Measurements from ENCODE around the gene KIFAP3. TPM values are rescaled to one million over a fixed set of nuclear protein-coding genes. Genes with fewer than 3 reads are reported as not detected.
"Not testable (repeated sequence)": the region's sequence is repeated elsewhere in the genome, so short reads cannot be mapped to it uniquely, and the experiment has no call there.

KIFAP3 gene
- total and polyA plus RNA-seq, 7 donors = 14.4 to 36.7 (median 28.1) TPM

DNA sequence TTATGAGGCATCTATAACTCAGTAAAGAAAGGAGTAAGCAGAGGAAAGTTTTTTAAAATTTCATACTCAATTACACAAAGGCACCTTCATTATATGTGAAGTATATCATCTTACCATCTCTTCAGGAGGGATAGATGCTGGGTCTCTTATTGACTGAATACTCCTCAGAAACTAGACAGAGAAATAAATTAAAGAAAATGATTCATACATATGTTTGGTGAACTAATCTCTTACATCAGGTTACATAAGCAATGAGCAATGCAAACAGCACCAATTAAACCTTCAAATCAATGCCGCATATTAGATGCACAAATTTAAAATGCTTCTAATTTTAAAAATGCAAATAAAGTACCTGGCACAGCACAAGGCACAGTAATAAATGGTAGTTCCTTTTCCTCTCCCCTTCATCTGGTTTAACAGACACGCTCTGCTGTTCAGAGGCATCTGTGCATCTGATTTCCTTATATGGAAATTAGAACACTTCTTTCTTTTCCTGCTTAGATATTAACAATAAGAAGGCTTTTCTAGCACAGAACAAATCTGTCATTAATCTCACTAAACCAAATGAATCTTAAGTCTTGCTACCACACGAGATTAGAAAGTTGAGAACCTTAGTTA is 200.8 kb downstream of the KIFAP3 start:
- H3K27ac ChIP-seq = peak overlapping the region in 3 of 4 donors; percentile 16 to 77 (median 54)
- intact Hi-C loops (cut with DNase I) = no loop called here
- H3K27me3 ChIP-seq = no peaks in the 10 kb centered on the region
- DNase-seq = no peak
- no peak overlapping the region for H3K4me3 ChIP-seq
- H3K4me1 ChIP-seq = peaks cover 0 to 32% (median 18%) of the 10 kb centered on the region in 4 donors
- H3K9me3 ChIP-seq = no peaks in the 10 kb centered on the region
- H3K36me3 ChIP-seq = peaks cover 5 to 87% (median 30%) of the 10 kb centered on the region in 4 donors
- TF ChIP-seq EP300 (IDR thresholded peaks at IDR 0.05) (no peak), POLR2AphosphoS5 (IDR thresholded peaks at IDR 0.05) (no peak)
- TF ChIP-seq, protein P1, sequence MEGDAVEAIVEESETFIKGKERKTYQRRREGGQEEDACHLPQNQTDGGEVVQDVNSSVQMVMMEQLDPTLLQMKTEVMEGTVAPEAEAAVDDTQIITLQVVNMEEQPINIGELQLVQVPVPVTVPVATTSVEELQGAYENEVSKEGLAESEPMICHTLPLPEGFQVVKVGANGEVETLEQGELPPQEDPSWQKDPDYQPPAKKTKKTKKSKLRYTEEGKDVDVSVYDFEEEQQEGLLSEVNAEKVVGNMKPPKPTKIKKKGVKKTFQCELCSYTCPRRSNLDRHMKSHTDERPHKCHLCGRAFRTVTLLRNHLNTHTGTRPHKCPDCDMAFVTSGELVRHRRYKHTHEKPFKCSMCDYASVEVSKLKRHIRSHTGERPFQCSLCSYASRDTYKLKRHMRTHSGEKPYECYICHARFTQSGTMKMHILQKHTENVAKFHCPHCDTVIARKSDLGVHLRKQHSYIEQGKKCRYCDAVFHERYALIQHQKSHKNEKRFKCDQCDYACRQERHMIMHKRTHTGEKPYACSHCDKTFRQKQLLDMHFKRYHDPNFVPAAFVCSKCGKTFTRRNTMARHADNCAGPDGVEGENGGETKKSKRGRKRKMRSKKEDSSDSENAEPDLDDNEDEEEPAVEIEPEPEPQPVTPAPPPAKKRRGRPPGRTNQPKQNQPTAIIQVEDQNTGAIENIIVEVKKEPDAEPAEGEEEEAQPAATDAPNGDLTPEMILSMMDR (IDR thresholded peaks at IDR 0.05) = no peak
- 65 to 90% methylated on average over 3 of the region's 3 CpGs for WGBS, 2 donors

DNA sequence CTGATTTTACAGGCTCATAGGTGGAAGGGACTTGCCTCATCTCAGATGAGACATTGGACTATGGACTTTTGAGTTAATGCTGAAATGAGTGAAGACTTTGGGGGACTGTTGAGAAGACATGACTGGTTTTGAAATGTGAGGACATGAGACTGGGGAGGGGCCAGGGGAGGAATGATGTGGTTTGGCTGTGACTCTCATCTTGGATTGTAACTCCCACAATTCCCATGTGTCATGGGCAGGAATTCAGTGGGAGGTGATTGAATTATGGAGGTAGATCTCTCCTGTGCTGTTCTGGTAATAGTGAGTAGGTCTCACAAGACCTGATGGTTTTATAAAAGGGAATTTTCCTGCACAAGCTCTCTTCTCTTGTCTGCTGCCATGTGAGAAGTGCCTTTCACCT is 201.6 kb downstream of the KIFAP3 start:
- TF ChIP-seq POLR2A (IDR thresholded peaks at IDR 0.05) (no peak), EP300 (IDR thresholded peaks at IDR 0.05) (no peak), POLR2AphosphoS5 (IDR thresholded peaks at IDR 0.05) (no peak)
- TF ChIP-seq, protein P1 (IDR thresholded peaks at IDR 0.05) = no peak
- intact Hi-C loops (cut with DNase I) = no loop called here
- H3K36me3 ChIP-seq = peaks cover 5 to 95% (median 38%) of the 10 kb centered on the region in 4 donors

DNA sequence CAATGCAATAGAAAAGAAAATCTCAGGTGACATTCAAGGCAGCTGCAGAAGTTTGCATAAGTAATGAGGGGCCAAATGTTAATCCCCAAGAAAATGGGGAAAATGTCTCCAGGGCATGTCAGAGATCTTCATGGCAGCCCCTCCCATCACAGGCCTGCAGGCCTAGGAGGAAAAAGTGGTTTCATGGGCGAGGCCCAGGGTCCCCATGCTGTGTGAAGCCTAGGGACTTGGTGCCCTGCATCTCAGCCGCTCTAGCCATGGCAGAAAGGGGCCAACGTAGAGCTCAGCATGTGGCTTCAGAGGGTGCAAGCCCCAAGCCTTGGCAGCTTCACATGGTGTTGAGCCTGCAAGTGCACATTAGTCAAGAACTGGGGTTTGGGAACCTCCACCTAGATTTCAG is 202.5 kb downstream of the KIFAP3 start:
- H3K4me3 ChIP-seq; H3K27me3 ChIP-seq; H3K27ac ChIP-seq; intact Hi-C loops (cut with DNase I); DNase-seq; H3K9me3 ChIP-seq: not testable (repeated sequence)
- Histone ChIP-seq H3K36me3 (peaks cover 5 to 97% (median 41%) of the 10 kb centered on the region in 4 donors), H3K4me1 (peaks cover 0 to 17% (median 10%) of the 10 kb centered on the region in 4 donors)
- 98 to 99% methylated on average over 3 of the region's 3 CpGs for WGBS, 2 donors

More for the DNA sequence above, 201.6 kb downstream of the KIFAP3 start:
- DNase-seq = no peak
- Histone ChIP-seq H3K9me3 (no peaks in the 10 kb centered on the region), H3K4me3 (no peak overlapping the region), H3K4me1 (peaks cover 0 to 24% (median 13%) of the 10 kb centered on the region in 4 donors), H3K27me3 (no peaks in the 10 kb centered on the region), H3K27ac (peak overlapping the region in 1 of 4 donors; percentile 77)

Small RNA genes lying within 50 kb of the gene (small RNA-seq; reads per million reads assigned to genes)
- gene MRPS10P1 = 0 reads per million in 3 donors

Other genes starting within 250 kb of the KIFAP3 start
- 10 to 100 TPM in 3 of 4 donors, 1 to 10 TPM in 1; 9.6 to 13.3 (median 12.8) TPM for gene SCYL3, start 180.8 kb downstream of the KIFAP3 start, total RNA-seq
- 1 to 10 TPM; 4.8 to 6.9 (median 6.5) TPM for gene SCYL3, start 180.8 kb downstream of the KIFAP3 start, polyA plus RNA-seq
- gene NTMT2, start 71.3 kb upstream of the KIFAP3 start, total RNA-seq = not detected
- gene NTMT2, start 71.3 kb upstream of the KIFAP3 start, polyA plus RNA-seq = not detected